Panc1 (cell line): Measurements from ENCODE around the gene PISD. TPM values are rescaled to one million over a fixed set of nuclear protein-coding genes. Genes with fewer than 3 reads are reported as not detected.

Source experiments
- ATAC-seq: fragments of 200-7000 bp; cut with Tn5 transposase; 2 replicates; pipeline ENCODE4 v1.9.1; 2020; ENCODE audit warnings: mild to moderate bottlenecking, moderate library complexity
- BruUV-seq: library from RNA; stranded (reverse); fragments of 400-500 nt; replicated peaks from 2 replicates; lab custom pipeline; 2021; lab: Mats Ljungman, UMichigan
- CTCF ChIA-PET: fragments of 300-600 bp; sonication (Branson Sonifier 250); formaldehyde crosslinking; loops from one replicate; lab custom pipeline; 2022; ENCODE audit warnings: antibody characterized with exemption; lab: Charles Lee
- POLR2A ChIA-PET: fragments of 300-600 bp; sonication (Branson Sonifier 250); formaldehyde crosslinking; loops from one replicate; lab custom pipeline; 2022; ENCODE audit warnings: antibody characterized with exemption; lab: Charles Lee
- DNase-seq: peaks from one replicate; pipeline ENCODE4 v3.0.0-alpha.2; 2010; ENCODE audit warnings: low read depth, low spot score
- H3K27ac ChIP-seq: 2 replicates; pipeline ENCODE4 v1.5.1; 2011; ENCODE audit warnings: mild to moderate bottlenecking, low read length, inconsistent platforms
- H3K27me3 ChIP-seq: fragments of 200-500 bp; sonication (Bioruptor generic); 2 replicates; pipeline ENCODE4 v1.6.0; 2014; ENCODE audit warnings: low read length, inconsistent platforms; ENCODE audit not compliant: control insufficient read depth, insufficient read depth
- H3K36me3 ChIP-seq: fragments of 200-500 bp; sonication (Bioruptor generic); 2 replicates; pipeline ENCODE4 v1.5.1; 2014; ENCODE audit warnings: inconsistent platforms, mild to moderate bottlenecking, low read length, moderate library complexity; ENCODE audit not compliant: control insufficient read depth, insufficient read depth
- H3K4me1 ChIP-seq: 2 replicates; pipeline ENCODE4 v1.5.1; 2011; ENCODE audit warnings: inconsistent platforms, mild to moderate bottlenecking, low read length, moderate library complexity; ENCODE audit not compliant: control insufficient read depth, insufficient read depth
- H3K4me3 ChIP-seq, 2 experiments: 2 replicates each; pipeline ENCODE4 v1.5.1; 2011 to 2012; ENCODE audit warnings: low read depth in 2 of 2, low read length in 2 of 2, mild to moderate bottlenecking in 2 of 2, inconsistent platforms in 1 of 2, moderate library complexity in 1 of 2
- H3K9me3 ChIP-seq: fragments of 200-500 bp; sonication (Bioruptor generic); 2 replicates; pipeline ENCODE4 v1.5.1; 2014; ENCODE audit warnings: low read depth, mild to moderate bottlenecking, inconsistent platforms, low read length, moderate library complexity; ENCODE audit not compliant: control insufficient read depth, insufficient read depth
- POLR2AphosphoS5 ChIP-seq: IDR thresholded peaks from 2 replicates; pipeline ENCODE4 v1.6.1; 2012; ENCODE audit warnings: mild to moderate bottlenecking, low read depth, low read length, moderate library complexity
- SIN3A ChIP-seq: IDR thresholded peaks from 2 replicates; pipeline ENCODE4 v1.6.1; 2012; ENCODE audit warnings: low read depth, mild to moderate bottlenecking, low read length, moderate library complexity, borderline replicate concordance; ENCODE audit not compliant: insufficient read depth
- TCF7L2 ChIP-seq: IDR thresholded peaks from 2 replicates; pipeline ENCODE4 v1.6.1; 2011; ENCODE audit warnings: mild to moderate bottlenecking, low read depth, low read length, inconsistent platforms
- in situ Hi-C: cut with HindIII; loops from 2 replicates; pipeline ENCODE4 v1.10.0; 2016; ENCODE audit warnings: low sequenced_read_pairs, low pct_unique_long_range_greater_than_20kb
- intact Hi-C: fragments of 100-400 bp; cut with micrococcal nuclease; formaldehyde crosslinking; loops from one replicate; pipeline ENCODE4 v1.10.0; 2022; ENCODE audit not compliant: unreplicated experiment
- total RNA-seq: library from RNA; stranded (reverse); gene quantifications from one replicate; pipeline ENCODE4 v1.2.1, GENCODE V29; 2021; ENCODE audit not compliant: unreplicated experiment
- TF ChIP-seq, protein P1 (sequence below), 2 experiments: IDR thresholded peaks; 2 replicates each; pipeline ENCODE4 v1.6.1; 2011 to 2012; ENCODE audit warnings: low read depth in 2 of 2, control low read depth in 1 of 2, low read length in 1 of 2, mild to moderate bottlenecking in 1 of 2, moderate library complexity in 1 of 2; ENCODE audit not compliant: insufficient read depth in 1 of 2
- TF ChIP-seq, protein P2 (sequence below): fragments of 450-650 bp; IDR thresholded peaks from 2 replicates; pipeline ENCODE4 v1.5.1; 2017; ENCODE audit warnings: mild to moderate bottlenecking

PISD gene
- total RNA-seq, 1 experiment from 2014 or later = 33.8 TPM

DNA sequence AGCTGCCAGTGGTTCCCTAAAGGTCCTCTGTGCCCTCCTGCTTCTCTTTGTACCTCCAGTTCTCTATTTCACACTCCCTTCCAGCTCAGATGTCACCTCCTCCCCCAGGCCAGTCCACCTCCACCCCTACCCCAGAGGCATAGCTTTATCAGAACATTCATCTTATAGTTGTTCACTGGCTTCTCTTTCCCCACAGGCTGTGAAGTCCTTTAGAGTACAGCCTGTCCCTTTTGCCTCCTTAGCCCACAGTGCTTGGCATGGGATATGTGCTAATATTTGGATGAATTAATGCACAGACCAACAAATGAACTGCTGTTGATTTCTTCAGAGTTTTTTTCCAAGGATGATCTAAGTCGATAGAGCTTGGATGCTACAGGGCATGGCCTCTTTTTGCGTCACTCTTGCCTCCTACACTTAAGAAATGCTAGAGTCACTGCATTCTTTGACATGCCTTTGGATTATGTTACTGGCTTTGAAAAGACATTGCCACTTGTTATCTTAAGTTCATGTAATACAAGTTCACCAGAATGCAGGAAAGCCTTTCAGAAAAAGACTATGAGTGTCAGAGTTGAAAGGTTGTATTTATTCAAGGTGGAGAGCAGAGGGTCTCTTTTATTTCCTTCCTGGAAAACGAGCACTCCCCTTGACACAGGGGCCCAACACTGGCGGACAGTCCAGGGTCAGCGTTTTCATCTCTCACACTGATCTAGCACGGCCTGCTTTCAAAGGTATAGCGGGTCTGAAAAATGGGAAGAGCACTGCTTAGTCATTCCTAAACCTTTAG is 75.7 kb downstream of the PISD start:
- no peak overlapping the region for H3K27ac ChIP-seq
- no TSS peak for BruUV-seq
- DNase-seq = no peak
- ChIA-PET POLR2A (no interaction called here), CTCF (no interaction called here)
- no peaks in the 10 kb centered on the region for H3K9me3 ChIP-seq
- in situ Hi-C loops (no loop called here), intact Hi-C loops (no loop called here)
- ATAC-seq = no peak
- no peak overlapping the region for H3K4me3 ChIP-seq
- H3K27me3 ChIP-seq = no peaks in the 10 kb centered on the region
- TF ChIP-seq POLR2AphosphoS5 (no peak), TCF7L2 (no peak), SIN3A (no peak)
- TF ChIP-seq, protein P1, sequence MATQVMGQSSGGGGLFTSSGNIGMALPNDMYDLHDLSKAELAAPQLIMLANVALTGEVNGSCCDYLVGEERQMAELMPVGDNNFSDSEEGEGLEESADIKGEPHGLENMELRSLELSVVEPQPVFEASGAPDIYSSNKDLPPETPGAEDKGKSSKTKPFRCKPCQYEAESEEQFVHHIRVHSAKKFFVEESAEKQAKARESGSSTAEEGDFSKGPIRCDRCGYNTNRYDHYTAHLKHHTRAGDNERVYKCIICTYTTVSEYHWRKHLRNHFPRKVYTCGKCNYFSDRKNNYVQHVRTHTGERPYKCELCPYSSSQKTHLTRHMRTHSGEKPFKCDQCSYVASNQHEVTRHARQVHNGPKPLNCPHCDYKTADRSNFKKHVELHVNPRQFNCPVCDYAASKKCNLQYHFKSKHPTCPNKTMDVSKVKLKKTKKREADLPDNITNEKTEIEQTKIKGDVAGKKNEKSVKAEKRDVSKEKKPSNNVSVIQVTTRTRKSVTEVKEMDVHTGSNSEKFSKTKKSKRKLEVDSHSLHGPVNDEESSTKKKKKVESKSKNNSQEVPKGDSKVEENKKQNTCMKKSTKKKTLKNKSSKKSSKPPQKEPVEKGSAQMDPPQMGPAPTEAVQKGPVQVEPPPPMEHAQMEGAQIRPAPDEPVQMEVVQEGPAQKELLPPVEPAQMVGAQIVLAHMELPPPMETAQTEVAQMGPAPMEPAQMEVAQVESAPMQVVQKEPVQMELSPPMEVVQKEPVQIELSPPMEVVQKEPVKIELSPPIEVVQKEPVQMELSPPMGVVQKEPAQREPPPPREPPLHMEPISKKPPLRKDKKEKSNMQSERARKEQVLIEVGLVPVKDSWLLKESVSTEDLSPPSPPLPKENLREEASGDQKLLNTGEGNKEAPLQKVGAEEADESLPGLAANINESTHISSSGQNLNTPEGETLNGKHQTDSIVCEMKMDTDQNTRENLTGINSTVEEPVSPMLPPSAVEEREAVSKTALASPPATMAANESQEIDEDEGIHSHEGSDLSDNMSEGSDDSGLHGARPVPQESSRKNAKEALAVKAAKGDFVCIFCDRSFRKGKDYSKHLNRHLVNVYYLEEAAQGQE (IDR thresholded peaks at IDR 0.05; ENCODE audit: insufficient read depth in 1 of 2, low read depth in 2 of 2, low read length in 1 of 2) = no peak
- TF ChIP-seq, protein P2, sequence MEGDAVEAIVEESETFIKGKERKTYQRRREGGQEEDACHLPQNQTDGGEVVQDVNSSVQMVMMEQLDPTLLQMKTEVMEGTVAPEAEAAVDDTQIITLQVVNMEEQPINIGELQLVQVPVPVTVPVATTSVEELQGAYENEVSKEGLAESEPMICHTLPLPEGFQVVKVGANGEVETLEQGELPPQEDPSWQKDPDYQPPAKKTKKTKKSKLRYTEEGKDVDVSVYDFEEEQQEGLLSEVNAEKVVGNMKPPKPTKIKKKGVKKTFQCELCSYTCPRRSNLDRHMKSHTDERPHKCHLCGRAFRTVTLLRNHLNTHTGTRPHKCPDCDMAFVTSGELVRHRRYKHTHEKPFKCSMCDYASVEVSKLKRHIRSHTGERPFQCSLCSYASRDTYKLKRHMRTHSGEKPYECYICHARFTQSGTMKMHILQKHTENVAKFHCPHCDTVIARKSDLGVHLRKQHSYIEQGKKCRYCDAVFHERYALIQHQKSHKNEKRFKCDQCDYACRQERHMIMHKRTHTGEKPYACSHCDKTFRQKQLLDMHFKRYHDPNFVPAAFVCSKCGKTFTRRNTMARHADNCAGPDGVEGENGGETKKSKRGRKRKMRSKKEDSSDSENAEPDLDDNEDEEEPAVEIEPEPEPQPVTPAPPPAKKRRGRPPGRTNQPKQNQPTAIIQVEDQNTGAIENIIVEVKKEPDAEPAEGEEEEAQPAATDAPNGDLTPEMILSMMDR = no peak
- no peaks in the 10 kb centered on the region for H3K4me1 ChIP-seq
- H3K36me3 ChIP-seq = no peaks in the 10 kb centered on the region; the same call in 1 of the 2 replicates

DNA sequence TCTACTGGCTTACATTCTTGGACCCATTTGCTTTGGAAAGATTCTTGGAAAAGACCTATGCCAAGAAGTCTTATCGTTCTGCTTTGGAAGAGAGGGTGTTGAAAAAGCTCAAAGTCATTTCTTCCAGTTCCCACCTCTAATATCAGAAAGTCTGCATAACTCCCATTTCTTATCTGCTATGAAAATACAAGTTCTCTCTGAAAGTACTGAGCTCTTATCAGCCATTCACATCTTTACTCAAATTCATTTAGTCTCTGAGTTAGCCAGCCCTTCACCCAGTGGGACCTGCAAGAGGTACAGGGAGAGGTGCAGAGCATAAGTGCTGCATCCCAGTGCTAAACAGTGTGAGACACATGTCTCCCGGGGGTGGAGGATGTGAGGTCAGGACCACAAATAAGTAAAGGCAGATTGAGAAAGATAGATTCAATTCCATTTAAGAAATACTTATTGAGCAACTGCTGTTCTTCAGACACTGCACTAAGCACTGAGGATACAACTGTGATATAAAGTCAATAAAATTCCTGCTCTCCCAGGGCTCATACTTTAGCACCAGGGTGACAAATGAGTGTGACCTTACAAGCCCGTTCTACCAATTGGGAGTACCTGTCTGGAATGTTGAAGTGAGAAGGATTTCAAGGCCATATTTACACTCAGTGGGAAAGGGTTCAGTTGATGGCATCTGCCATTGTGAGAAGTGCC is 76.7 kb downstream of the PISD start:
- no peaks in the 10 kb centered on the region; the same call in 1 of the 2 replicates for H3K36me3 ChIP-seq
- in situ Hi-C loops (no loop called here), intact Hi-C loops (no loop called here)
- H3K4me1 ChIP-seq = no peaks in the 10 kb centered on the region
- CTCF ChIA-PET = no interaction called here
- H3K9me3 ChIP-seq = no peaks in the 10 kb centered on the region
- no TSS peak for BruUV-seq
- ATAC-seq = no peak
- H3K27ac ChIP-seq = no peak overlapping the region
- DNase-seq = no peak
- H3K27me3 ChIP-seq = no peaks in the 10 kb centered on the region
- no peak overlapping the region for H3K4me3 ChIP-seq
- TF ChIP-seq TCF7L2 (no peak), SIN3A (no peak), POLR2AphosphoS5 (no peak)
- TF ChIP-seq, protein P1 (IDR thresholded peaks at IDR 0.05; ENCODE audit: insufficient read depth in 1 of 2, low read depth in 2 of 2, low read length in 1 of 2) = no peak
- TF ChIP-seq, protein P2 = no peak
- POLR2A ChIA-PET = no interaction called here
